H1 (cell line): Measurements from ENCODE around the gene DYNLT2. TPM values are rescaled to one million over a fixed set of nuclear protein-coding genes. Genes with fewer than 3 reads are reported as not detected.

Experiments used
- ASH2L ChIP-seq: fragments of 200-600, 300-600 bp; sonication (generic); IDR thresholded peaks from one replicate; pipeline ENCODE4 v1.7.1; 2017; ENCODE audit warnings: low read length
- ATF2 ChIP-seq: IDR thresholded peaks from 2 replicates; pipeline ENCODE4 v1.6.1; 2012; ENCODE audit warnings: low read length, inconsistent platforms
- BACH1 ChIP-seq: IDR thresholded peaks from 2 replicates; pipeline ENCODE4 v1.6.1; 2012; ENCODE audit warnings: low read length, improper control_type of control experiment
- BCL11A ChIP-seq, 2 experiments: IDR thresholded peaks; one replicate each; pipeline ENCODE4 v1.6.1; 2011; ENCODE audit warnings: low read depth in 2 of 2, low read length in 2 of 2, mild to moderate bottlenecking in 2 of 2
- CEBPB ChIP-seq: IDR thresholded peaks from 2 replicates; pipeline ENCODE4 v1.6.1; 2012; ENCODE audit warnings: low read depth, low read length
- CHD2 ChIP-seq: IDR thresholded peaks from 2 replicates; pipeline ENCODE4 v1.6.1; 2012; ENCODE audit warnings: low read length, improper control_type of control experiment
- CTBP2 ChIP-seq: IDR thresholded peaks from 2 replicates; pipeline ENCODE4 v1.7.0; 2011; ENCODE audit warnings: borderline replicate concordance, mild to moderate bottlenecking, moderate library complexity, mixed read lengths, low read length; ENCODE audit not compliant: insufficient read depth, insufficient read length
- FOSL1 ChIP-seq: IDR thresholded peaks from 2 replicates; pipeline ENCODE4 v1.6.1; 2011; ENCODE audit warnings: mild to moderate bottlenecking, low read depth, low read length, moderate library complexity; ENCODE audit not compliant: insufficient read depth
- JUND ChIP-seq: IDR thresholded peaks from 2 replicates; pipeline ENCODE4 v1.6.1; 2011; ENCODE audit warnings: mild to moderate bottlenecking, improper control_type of control experiment, low read length
- MAX ChIP-seq: IDR thresholded peaks from 2 replicates; pipeline ENCODE4 v1.6.1; 2012; ENCODE audit warnings: inconsistent platforms
- PHF8 ChIP-seq: fragments of 200-600 bp; sonication (generic); conservative IDR thresholded peaks from 2 replicates; pipeline ENCODE4 v1.7.1; 2012; ENCODE audit warnings: low read depth, mild to moderate bottlenecking, inconsistent platforms, low read length, moderate library complexity
- POU5F1 ChIP-seq: IDR thresholded peaks from 2 replicates; pipeline ENCODE4 v1.6.1; 2011; ENCODE audit warnings: low read depth, mild to moderate bottlenecking, low read length, moderate library complexity
- RAD21 ChIP-seq, 2 experiments: IDR thresholded peaks in 1 of 2; conservative IDR thresholded peaks in 1 of 2; 2 replicates each; pipeline ENCODE4 v1.6.1; 2011; ENCODE audit warnings: low read depth in 2 of 2, low read length in 2 of 2, improper control_type of control experiment in 1 of 2, inconsistent platforms in 1 of 2, mild to moderate bottlenecking in 1 of 2, moderate library complexity in 1 of 2
- RBBP5 ChIP-seq: IDR thresholded peaks from 2 replicates; pipeline ENCODE4 v1.7.1; 2012; ENCODE audit warnings: low read depth, mild to moderate bottlenecking, inconsistent platforms, low read length, moderate library complexity, borderline replicate concordance
- RXRA ChIP-seq: IDR thresholded peaks from 2 replicates; pipeline ENCODE4 v1.6.1; 2011; ENCODE audit warnings: low read depth, mild to moderate bottlenecking, low read length, moderate library complexity; ENCODE audit not compliant: insufficient read depth
- SIRT6 ChIP-seq: IDR thresholded peaks from one replicate; pipeline ENCODE4 v1.7.1; 2012; ENCODE audit warnings: low read length, inconsistent platforms
- SIX5 ChIP-seq: IDR thresholded peaks from 2 replicates; pipeline ENCODE4 v1.6.1; 2011; ENCODE audit warnings: mild to moderate bottlenecking, low read depth, low read length
- SP2 ChIP-seq: IDR thresholded peaks from 2 replicates; pipeline ENCODE4 v1.6.1; 2012; ENCODE audit warnings: mild to moderate bottlenecking, low read length, inconsistent platforms
- SP4 ChIP-seq: IDR thresholded peaks from 2 replicates; pipeline ENCODE4 v1.6.1; 2012; ENCODE audit warnings: low read length, inconsistent platforms
- SRF ChIP-seq: IDR thresholded peaks from 2 replicates; pipeline ENCODE4 v1.6.1; 2011; ENCODE audit warnings: mild to moderate bottlenecking, low read depth, low read length, moderate library complexity
- TBP ChIP-seq: IDR thresholded peaks from 2 replicates; pipeline ENCODE4 v1.6.1; 2011; ENCODE audit warnings: low read depth, low read length, improper control_type of control experiment
- TEAD4 ChIP-seq: IDR thresholded peaks from 2 replicates; pipeline ENCODE4 v1.6.1; 2012; ENCODE audit warnings: low read depth, low read length, inconsistent platforms, mixed read lengths
- YY1 ChIP-seq: IDR thresholded peaks from 2 replicates; pipeline ENCODE4 v1.6.1; 2011; ENCODE audit warnings: low read depth, mild to moderate bottlenecking, low read length
- polyA plus RNA-seq, 7 experiments: library from polyadenylated mRNA; depleted of rRNA in 3 of 7; stranded (reverse) in 5 of 7; unstranded in 2 of 7; fragments of >200 nt in 5 of 7; fragments of 200-250 nt in 2 of 7; gene quantifications; 1 replicate in 5 of 7; 2 replicates in 1 of 7; 4 replicates in 1 of 7; pipeline versions ENCODE4 v1.2.1 to v1.2.3, GENCODE V29; 2011 to 2013; ENCODE audit warnings: missing spikeins in 2 of 7, mixed read lengths in 2 of 7
- total RNA-seq: library from RNA; stranded (reverse); fragmentation: NEBNext Ultra II Directional; extraction: Animal tissue kit (Norgen Biotek cat#: 25700); gene quantifications from 2 replicates; pipeline ENCODE4 v1.2.1, GENCODE V29; 2021

Gene DYNLT2
- total and polyA plus RNA-seq, 2 of the 8 experiments (the other 6 are each of a cell fraction or from before 2014, with no cell fraction given) = 0.48 to 1.8 TPM

- TF ChIP-seq CHD2 (peak; percentile 97), FOSL1 (no peak), SIX5 (no peak), RXRA (no peak), ASH2L (peak; percentile 68), PHF8 (peak; percentile 89), YY1 (peak; percentile 42; the same call in 1 of the 2 replicates), CEBPB (no peak), BCL11A (IDR thresholded peaks at IDR 0.05; ENCODE audit: low read depth in 2 of 2, low read length in 2 of 2) (no peak), CTBP2 (no peak), POU5F1 (no peak), BACH1 (no peak; the same call in 1 of the 2 replicates), RAD21 (IDR thresholded peaks at IDR 0.05 in 1 of 2, conservative IDR thresholded peaks at IDR 0.05 in 1 of 2; ENCODE audit: low read depth in 2 of 2, low read length in 2 of 2) (no peak), TBP (peak; percentile 57), SP2 (no peak), SRF (no peak), JUND (no peak), MAX (peak; percentile 74), RBBP5 (peak; percentile 86; the same call in 1 of the 2 replicates), TEAD4 (no peak), SP4 (no peak), ATF2 (peak; percentile 18; the same call in 1 of the 2 replicates), SIRT6 (no peak)
These were observed 49.2 kb downstream of the DYNLT2 start, which contains the start of the genes C6orf120 and WDR27 (continued) for GRCh38 chr6:169701954-169702839.
